ENCODE data around the gene DNAH1. TPM values are rescaled to one million over a fixed set of nuclear protein-coding genes. Genes with fewer than 3 reads are reported as not detected.

The DNAH1 gene
- total RNA-seq, 1 donor from 2014 or later, result 11.2 TPM

GRCh38 chr3:52372822-52373504 lies 56.8 kb downstream of the DNAH1 start:
- peak; percentile 76 for DNase-seq
- peak overlapping the region; percentile 5 for H3K4me3 ChIP-seq
- H3K36me3 ChIP-seq, result peaks cover 5% of the 10 kb centered on the region
- peak; percentile 54 for ATAC-seq
- no peak overlapping the region for H3K27ac ChIP-seq
- no peaks in the 10 kb centered on the region for H3K9me3 ChIP-seq
- TF ChIP-seq, protein P1, sequence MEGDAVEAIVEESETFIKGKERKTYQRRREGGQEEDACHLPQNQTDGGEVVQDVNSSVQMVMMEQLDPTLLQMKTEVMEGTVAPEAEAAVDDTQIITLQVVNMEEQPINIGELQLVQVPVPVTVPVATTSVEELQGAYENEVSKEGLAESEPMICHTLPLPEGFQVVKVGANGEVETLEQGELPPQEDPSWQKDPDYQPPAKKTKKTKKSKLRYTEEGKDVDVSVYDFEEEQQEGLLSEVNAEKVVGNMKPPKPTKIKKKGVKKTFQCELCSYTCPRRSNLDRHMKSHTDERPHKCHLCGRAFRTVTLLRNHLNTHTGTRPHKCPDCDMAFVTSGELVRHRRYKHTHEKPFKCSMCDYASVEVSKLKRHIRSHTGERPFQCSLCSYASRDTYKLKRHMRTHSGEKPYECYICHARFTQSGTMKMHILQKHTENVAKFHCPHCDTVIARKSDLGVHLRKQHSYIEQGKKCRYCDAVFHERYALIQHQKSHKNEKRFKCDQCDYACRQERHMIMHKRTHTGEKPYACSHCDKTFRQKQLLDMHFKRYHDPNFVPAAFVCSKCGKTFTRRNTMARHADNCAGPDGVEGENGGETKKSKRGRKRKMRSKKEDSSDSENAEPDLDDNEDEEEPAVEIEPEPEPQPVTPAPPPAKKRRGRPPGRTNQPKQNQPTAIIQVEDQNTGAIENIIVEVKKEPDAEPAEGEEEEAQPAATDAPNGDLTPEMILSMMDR (IDR thresholded peaks at IDR 0.05), result no peak
- H3K27me3 ChIP-seq, result no peaks in the 10 kb centered on the region
- no peaks in the 10 kb centered on the region for H3K4me1 ChIP-seq
- intact Hi-C loops (cut with DNase I), result no loop called here

DNA sequence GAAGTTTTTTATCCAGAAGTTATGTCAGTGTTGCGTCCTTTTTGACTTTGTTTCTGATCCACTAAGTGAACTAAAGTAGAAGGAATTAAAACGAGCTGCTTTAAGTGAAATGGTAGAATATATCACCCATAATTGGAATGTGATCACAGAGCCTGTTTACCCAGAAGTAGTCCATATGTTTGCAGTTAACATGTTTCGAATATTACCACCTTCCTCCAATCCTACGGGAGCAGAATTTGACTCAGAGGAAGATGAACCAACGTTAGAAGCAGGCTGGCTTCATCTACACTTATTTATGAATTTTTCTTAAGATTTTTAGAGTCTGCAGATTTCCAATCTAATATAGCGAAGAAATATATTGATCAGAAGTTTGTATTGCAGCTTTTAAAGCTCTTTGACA lies 57.6 kb downstream of the DNAH1 start:
- Histone ChIP-seq H3K9me3 (no peaks in the 10 kb centered on the region), H3K4me3 (peak overlapping the region; percentile 5), H3K36me3 (peaks cover 5% of the 10 kb centered on the region), H3K27ac (no peak overlapping the region), H3K27me3 (no peaks in the 10 kb centered on the region), H3K4me1 (no peaks in the 10 kb centered on the region)
- intact Hi-C loops (cut with DNase I), result no loop called here
- DNase-seq, result no peak
- no peak for ATAC-seq
- TF ChIP-seq, protein P1 (IDR thresholded peaks at IDR 0.05), result no peak

DNA sequence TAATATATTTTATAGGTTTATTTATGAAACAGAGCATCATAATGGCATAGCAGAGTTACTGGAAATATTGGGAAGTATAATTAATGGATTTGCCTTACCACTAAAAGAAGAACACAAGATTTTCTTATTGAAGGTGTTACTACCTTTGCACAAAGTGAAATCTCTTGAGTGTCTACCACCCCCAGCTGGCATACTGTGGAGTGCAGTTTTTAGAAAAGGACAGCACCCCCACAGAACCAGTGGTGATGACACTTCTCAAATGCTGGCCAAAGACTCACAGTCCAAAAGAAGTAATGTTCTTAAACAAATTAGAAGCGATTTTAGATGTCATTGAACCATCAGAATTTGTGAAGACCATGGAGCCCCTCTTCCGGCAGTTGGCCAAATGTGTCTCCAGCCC lies 58.1 kb downstream of the DNAH1 start:
- DNase-seq, result no peak
- Histone ChIP-seq H3K4me3 (no peak overlapping the region), H3K27ac (no peak overlapping the region), H3K36me3 (peaks cover 5% of the 10 kb centered on the region), H3K9me3 (no peaks in the 10 kb centered on the region), H3K27me3 (no peaks in the 10 kb centered on the region), H3K4me1 (no peaks in the 10 kb centered on the region)
- no peak for ATAC-seq
- TF ChIP-seq, protein P1 (IDR thresholded peaks at IDR 0.05), result no peak
- intact Hi-C loops (cut with DNase I), result no loop called here

GRCh38 chr3:52379610-52380009 lies 63.5 kb downstream of the DNAH1 start:
- H3K9me3 ChIP-seq, result no peaks in the 10 kb centered on the region
- ATAC-seq, result no peak
- H3K4me1 ChIP-seq, result no peaks in the 10 kb centered on the region
- peaks cover 5% of the 10 kb centered on the region for H3K36me3 ChIP-seq
- DNase-seq, result no peak
- H3K27me3 ChIP-seq, result no peaks in the 10 kb centered on the region
- intact Hi-C loops (cut with DNase I), result no loop called here
- H3K27ac ChIP-seq, result no peak overlapping the region
- TF ChIP-seq, protein P1 (IDR thresholded peaks at IDR 0.05), result no peak
- H3K4me3 ChIP-seq, result no peak overlapping the region

GRCh38 chr3:52380023-52380422 lies 63.9 kb downstream of the DNAH1 start:
- H3K36me3 ChIP-seq, result peaks cover 5% of the 10 kb centered on the region
- intact Hi-C loops (cut with DNase I), result no loop called here

More at GRCh38 chr3:52380023-52380422, 63.9 kb downstream of the DNAH1 start:
- Histone ChIP-seq H3K27me3 (no peaks in the 10 kb centered on the region), H3K4me1 (no peaks in the 10 kb centered on the region), H3K27ac (no peak overlapping the region), H3K9me3 (no peaks in the 10 kb centered on the region), H3K4me3 (no peak overlapping the region)
- DNase-seq (no peak), ATAC-seq (no peak)
- TF ChIP-seq, protein P1 (IDR thresholded peaks at IDR 0.05), result no peak
